Mesendoderm (in vitro differentiated cells): ENCODE measurements around the gene SIRPA.
A peak's percentile ranks its signal among the peaks of the same experiment; 100 is the strongest.

Experiments
- DNase-seq: peaks from one replicate; pipeline ENCODE4 v3.0.0; 2013
- H2AK5ac ChIP-seq: 2 replicates; pipeline ENCODE4 v1.6.1; 2013; ENCODE audit warnings: low read length, inconsistent platforms
- H2BK120ac ChIP-seq: 2 replicates; pipeline ENCODE4 v1.6.1; 2013; ENCODE audit warnings: low read depth, mild to moderate bottlenecking, low read length, moderate library complexity, mixed read lengths
- H2BK15ac ChIP-seq: replicated peaks from 2 replicates; pipeline ENCODE4 v1.6.1; 2013; ENCODE audit warnings: low read depth, mild to moderate bottlenecking, moderate library complexity
- H2BK5ac ChIP-seq: 2 replicates; pipeline ENCODE4 v1.6.1; 2013; ENCODE audit warnings: low read length, inconsistent platforms
- H3K18ac ChIP-seq: 2 replicates; pipeline ENCODE4 v1.6.1; 2013; ENCODE audit warnings: mild to moderate bottlenecking, low read length, mixed read lengths
- H3K23ac ChIP-seq: one replicate; pipeline ENCODE4 v1.6.1; 2013; ENCODE audit warnings: low read length
- H3K27ac ChIP-seq: 2 replicates; pipeline ENCODE4 v1.5.1; 2013; ENCODE audit warnings: low read depth, mild to moderate bottlenecking, inconsistent platforms, low read length, moderate library complexity
- H3K27me3 ChIP-seq: 2 replicates; pipeline ENCODE4 v1.6.1; 2013; ENCODE audit warnings: low read length, control low read depth, mild to moderate bottlenecking, inconsistent platforms; ENCODE audit not compliant: insufficient read depth, poor library complexity
- H3K36me3 ChIP-seq: 2 replicates; pipeline ENCODE4 v1.6.1; 2013; ENCODE audit warnings: low read length, inconsistent platforms; ENCODE audit not compliant: control insufficient read depth, insufficient read depth
- H3K4ac ChIP-seq: one replicate; pipeline ENCODE4 v1.6.1; 2013; ENCODE audit warnings: low read depth, mild to moderate bottlenecking, low read length, moderate library complexity
- H3K4me1 ChIP-seq: 2 replicates; pipeline ENCODE4 v1.6.1; 2013; ENCODE audit warnings: low read depth, low read length, inconsistent platforms; ENCODE audit not compliant: control insufficient read depth
- H3K4me2 ChIP-seq: 2 replicates; pipeline ENCODE4 v1.6.1; 2013; ENCODE audit warnings: low read length
- H3K4me3 ChIP-seq: 2 replicates; pipeline ENCODE4 v1.5.1; 2013; ENCODE audit warnings: mild to moderate bottlenecking, low read length
- H3K56ac ChIP-seq: one replicate; pipeline ENCODE4 v1.6.1; 2013; ENCODE audit warnings: low read length
- H3K79me1 ChIP-seq: 2 replicates; pipeline ENCODE4 v1.6.1; 2013; ENCODE audit warnings: low read length, inconsistent platforms
- H3K79me2 ChIP-seq: 2 replicates; pipeline ENCODE4 v1.6.1; 2013; ENCODE audit warnings: mild to moderate bottlenecking, low read length; ENCODE audit not compliant: control insufficient read depth, insufficient read depth
- H3K9ac ChIP-seq: 2 replicates; pipeline ENCODE4 v1.6.1; 2013; ENCODE audit warnings: low read length, inconsistent platforms
- H4K5ac ChIP-seq: one replicate; pipeline ENCODE4 v1.6.1; 2013; ENCODE audit warnings: low read length
- H4K8ac ChIP-seq: one replicate; pipeline ENCODE4 v1.6.1; 2013; ENCODE audit warnings: low read depth, mild to moderate bottlenecking, control low read depth, low read length, moderate library complexity
- WGBS: extraction: QIAGEN DNeasy Blood & Tissue Kit; methylation state at CpG from one replicate; pipeline ENCODE4 v1.1.7; 2013; ENCODE audit warnings: low lambda C conversion rate, missing lambda C conversion rate; ENCODE audit not compliant: insufficient coverage; ENCODE audit errors: extremely low coverage; 5-methylcytosine and 5-hydroxymethylcytosine counted together

SIRPA gene

DNA sequence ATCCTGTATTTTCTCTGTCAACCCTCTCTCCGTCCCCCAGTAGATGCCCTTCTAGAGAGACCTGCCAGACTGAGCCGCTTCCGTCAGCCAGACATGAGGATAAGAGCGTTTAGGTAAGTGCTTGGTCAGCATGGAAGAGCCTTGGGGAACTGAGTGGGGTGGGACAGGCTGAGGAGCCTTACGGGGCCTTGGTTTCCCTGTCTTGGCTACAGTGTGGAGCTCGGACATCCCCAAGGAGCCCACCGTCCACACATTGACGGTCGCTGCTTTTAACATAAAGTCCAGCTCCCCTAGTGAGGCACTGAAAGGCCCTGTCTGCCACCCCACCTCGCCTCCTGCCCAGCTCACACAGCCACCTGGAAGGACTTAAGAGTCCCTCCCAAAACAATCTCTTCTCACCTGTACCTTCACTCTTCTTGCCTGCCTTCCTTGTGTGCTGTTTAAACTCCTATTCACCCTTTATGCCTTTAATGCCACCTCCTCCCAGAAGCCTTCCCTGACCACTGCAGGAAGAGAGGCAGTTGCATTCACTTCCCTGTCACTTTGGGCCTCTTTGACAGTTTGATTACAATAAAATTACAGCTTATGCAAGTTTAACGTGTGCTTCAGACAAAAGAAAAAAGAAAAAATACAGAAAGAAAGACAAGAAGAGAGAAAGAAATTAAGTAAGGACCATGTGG is 56.4 kb downstream of the SIRPA start:
- no CpG with 5 or more reads among the region's 11 CpGs for WGBS

DNA sequence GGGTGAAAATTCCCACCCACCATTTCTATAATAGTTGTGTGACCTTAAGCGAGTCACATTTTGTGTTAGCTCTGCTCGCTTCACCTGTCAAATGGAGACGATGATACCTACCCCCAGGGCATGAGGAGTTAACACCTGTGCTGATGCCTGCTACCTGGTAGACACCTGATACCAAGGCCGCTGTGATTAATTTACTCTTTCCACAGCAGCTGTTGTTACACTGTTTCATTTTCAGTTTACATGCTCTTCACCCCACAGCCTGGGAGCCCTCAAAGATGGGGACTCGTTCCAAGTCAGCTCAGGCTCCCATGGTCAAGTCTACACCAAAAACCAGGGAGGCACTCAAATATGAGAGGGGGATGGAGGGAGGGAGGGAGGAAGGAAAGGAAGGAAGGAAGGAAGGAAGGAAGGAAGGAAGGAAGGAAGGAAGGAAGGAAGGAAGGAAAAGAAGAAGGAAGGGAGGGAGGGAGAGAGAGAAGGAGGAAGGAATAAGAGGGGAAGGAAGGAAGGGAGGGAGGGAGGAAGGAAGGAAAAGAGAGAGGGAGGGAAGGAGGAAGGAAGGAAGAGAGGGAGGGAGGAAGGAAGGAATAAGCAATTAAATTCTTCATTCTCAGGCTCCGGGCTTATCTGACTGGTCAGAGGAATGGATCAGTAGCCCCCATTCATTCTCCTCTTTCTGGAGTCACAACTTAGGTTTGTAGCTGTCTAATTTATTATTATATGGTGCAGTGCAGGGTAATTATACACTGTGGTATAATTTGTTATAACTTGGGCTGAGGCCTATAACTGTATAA is 57.7 kb downstream of the SIRPA start:
- H3K27me3 ChIP-seq, result no peaks in the 10 kb centered on the region
- no peaks in the 10 kb centered on the region for H3K4me1 ChIP-seq
- no peak overlapping the region for H3K56ac ChIP-seq
- H4K5ac ChIP-seq, result no peak overlapping the region
- whole genome bisulfite sequencing, result no CpG with 5 or more reads among the region's 6 CpGs
- H3K23ac ChIP-seq, result no peak overlapping the region
- no peak overlapping the region for H3K4me3 ChIP-seq
- H2BK15ac ChIP-seq, result no peak overlapping the region
- no peak for DNase-seq
- H3K79me1 ChIP-seq, result no peaks in the 10 kb centered on the region
- no peak overlapping the region for H3K9ac ChIP-seq
- no peak overlapping the region for H4K8ac ChIP-seq
- no peak overlapping the region for H2BK120ac ChIP-seq
- H3K18ac ChIP-seq, result no peak overlapping the region
- H3K36me3 ChIP-seq, result no peaks in the 10 kb centered on the region
- no peaks in the 10 kb centered on the region for H3K79me2 ChIP-seq
- H3K27ac ChIP-seq, result no peak overlapping the region
- no peak overlapping the region for H2AK5ac ChIP-seq
- H3K4ac ChIP-seq, result no peak overlapping the region
- H2BK5ac ChIP-seq, result no peak overlapping the region
- no peak overlapping the region for H3K4me2 ChIP-seq

More for the DNA sequence above, 56.4 kb downstream of the SIRPA start:
- H4K8ac ChIP-seq, result no peak overlapping the region
- no peak overlapping the region for H3K56ac ChIP-seq
- H3K4me3 ChIP-seq, result no peak overlapping the region
- H3K9ac ChIP-seq, result no peak overlapping the region
- H3K4me1 ChIP-seq, result peaks cover 3% of the 10 kb centered on the region
- no peak overlapping the region for H2AK5ac ChIP-seq
- H4K5ac ChIP-seq, result no peak overlapping the region
- H2BK15ac ChIP-seq, result no peak overlapping the region
- no peak overlapping the region for H3K4ac ChIP-seq
- no peaks in the 10 kb centered on the region for H3K79me1 ChIP-seq
- H3K27ac ChIP-seq, result no peak overlapping the region
- no peaks in the 10 kb centered on the region for H3K36me3 ChIP-seq
- no peak overlapping the region for H3K18ac ChIP-seq
- no peak for DNase-seq
- no peak overlapping the region for H2BK120ac ChIP-seq
- no peak overlapping the region for H2BK5ac ChIP-seq
- H3K79me2 ChIP-seq, result no peaks in the 10 kb centered on the region
- no peak overlapping the region for H3K4me2 ChIP-seq
- H3K23ac ChIP-seq, result no peak overlapping the region
- peaks cover 2% of the 10 kb centered on the region for H3K27me3 ChIP-seq

DNA sequence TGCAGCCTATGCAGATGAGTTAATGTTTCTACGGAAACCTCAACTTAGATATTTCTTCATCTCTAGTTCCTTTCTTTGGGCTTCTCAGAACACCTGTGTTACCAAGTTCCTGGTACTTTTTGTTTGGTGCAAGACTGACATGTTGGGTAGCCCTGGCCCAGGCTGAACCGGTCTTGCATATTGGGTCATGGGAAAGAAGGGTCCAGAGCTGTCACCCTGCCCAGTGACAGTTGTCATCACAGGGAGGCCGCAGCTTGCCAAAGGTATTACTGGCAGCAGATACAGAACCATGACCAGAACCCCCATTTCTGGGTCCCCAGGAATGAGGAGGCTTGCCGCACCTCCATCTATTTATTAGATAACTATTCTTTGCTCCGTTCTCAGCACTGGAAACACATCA is 58.4 kb downstream of the SIRPA start:
- DNase-seq, result no peak
- no peak overlapping the region for H3K9ac ChIP-seq
- no peak overlapping the region for H3K18ac ChIP-seq
- no peak overlapping the region for H3K27ac ChIP-seq
- WGBS, result no CpG with 5 or more reads among the region's 5 CpGs
- H3K36me3 ChIP-seq, result no peaks in the 10 kb centered on the region
- no peak overlapping the region for H2AK5ac ChIP-seq
- H3K27me3 ChIP-seq, result no peaks in the 10 kb centered on the region
- no peak overlapping the region for H3K56ac ChIP-seq
- no peaks in the 10 kb centered on the region for H3K4me1 ChIP-seq
- no peak overlapping the region for H2BK15ac ChIP-seq
- no peak overlapping the region for H3K4ac ChIP-seq
- H3K4me3 ChIP-seq, result no peak overlapping the region
- no peaks in the 10 kb centered on the region for H3K79me2 ChIP-seq
- H3K4me2 ChIP-seq, result no peak overlapping the region
- no peaks in the 10 kb centered on the region for H3K79me1 ChIP-seq
- H4K5ac ChIP-seq, result no peak overlapping the region
- no peak overlapping the region for H2BK120ac ChIP-seq
- no peak overlapping the region for H4K8ac ChIP-seq
- no peak overlapping the region for H2BK5ac ChIP-seq
- no peak overlapping the region for H3K23ac ChIP-seq

DNA sequence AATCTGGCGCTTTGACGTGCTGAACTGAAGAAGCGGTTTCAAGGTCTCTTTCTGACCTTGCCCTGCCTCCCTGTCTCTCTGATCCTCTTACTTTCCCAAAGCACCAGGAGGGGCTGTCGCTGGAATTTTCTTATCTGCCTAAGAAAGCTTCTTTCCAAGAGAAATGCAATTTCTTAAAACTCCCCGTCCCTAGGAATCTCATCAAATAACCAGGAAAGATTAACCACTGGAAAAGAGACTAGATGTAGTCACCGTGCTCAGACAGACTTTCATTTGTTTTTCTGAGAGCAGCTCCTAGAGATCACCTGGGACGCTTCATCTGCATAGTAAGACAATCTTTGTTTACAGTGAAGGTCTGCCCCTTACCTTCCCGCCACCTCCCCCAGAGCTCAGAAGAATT is 60.0 kb downstream of the SIRPA start:
- no peak overlapping the region for H4K8ac ChIP-seq
- H4K5ac ChIP-seq, result no peak overlapping the region
- no peak overlapping the region for H3K18ac ChIP-seq
- WGBS, result no CpG with 5 or more reads among the region's 8 CpGs
- H2BK15ac ChIP-seq, result no peak overlapping the region
- H3K23ac ChIP-seq, result no peak overlapping the region
- H3K9ac ChIP-seq, result no peak overlapping the region
- no peaks in the 10 kb centered on the region for H3K79me1 ChIP-seq
- no peaks in the 10 kb centered on the region for H3K4me1 ChIP-seq
- H3K4me3 ChIP-seq, result no peak overlapping the region
- H2BK5ac ChIP-seq, result no peak overlapping the region
- no peaks in the 10 kb centered on the region for H3K79me2 ChIP-seq
- H3K27me3 ChIP-seq, result no peaks in the 10 kb centered on the region
- DNase-seq, result peak; percentile 63
- no peak overlapping the region for H3K4ac ChIP-seq
- H3K27ac ChIP-seq, result no peak overlapping the region
- H3K4me2 ChIP-seq, result no peak overlapping the region
- no peak overlapping the region for H3K56ac ChIP-seq
- no peak overlapping the region for H2AK5ac ChIP-seq
- no peaks in the 10 kb centered on the region for H3K36me3 ChIP-seq
- no peak overlapping the region for H2BK120ac ChIP-seq

DNA sequence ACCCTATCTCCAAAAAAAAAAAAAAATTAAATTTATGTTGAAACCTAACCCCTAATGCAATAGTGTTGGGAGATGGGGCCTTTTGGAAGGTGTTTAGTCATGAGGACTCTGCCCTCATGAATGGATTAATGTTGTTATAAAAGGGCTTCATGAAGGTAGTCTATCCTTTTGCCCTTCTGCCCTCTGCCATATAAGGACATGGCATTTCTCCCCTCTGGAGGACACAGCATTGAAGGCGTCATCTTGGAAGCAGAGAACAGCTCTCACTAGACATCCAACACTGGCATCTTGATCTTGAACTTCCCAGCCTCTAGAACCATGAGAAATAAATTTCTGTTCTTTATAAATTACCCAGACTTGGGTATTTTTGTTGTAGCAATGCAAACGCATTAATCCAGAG is 63.2 kb downstream of the SIRPA start:
- DNase-seq, result no peak
- H2BK120ac ChIP-seq, result no peak overlapping the region
- H3K23ac ChIP-seq, result no peak overlapping the region
- no peak overlapping the region for H3K9ac ChIP-seq
- H3K4ac ChIP-seq, result no peak overlapping the region
- no peak overlapping the region for H2AK5ac ChIP-seq
- H3K4me1 ChIP-seq, result no peaks in the 10 kb centered on the region
- H3K27me3 ChIP-seq, result no peaks in the 10 kb centered on the region
- WGBS, result no CpG with 5 or more reads among the region's 2 CpGs
- H4K5ac ChIP-seq, result no peak overlapping the region
- no peaks in the 10 kb centered on the region for H3K79me2 ChIP-seq
- H3K79me1 ChIP-seq, result no peaks in the 10 kb centered on the region
- no peak overlapping the region for H3K56ac ChIP-seq
- no peak overlapping the region for H3K4me2 ChIP-seq
- no peak overlapping the region for H2BK15ac ChIP-seq
- H3K36me3 ChIP-seq, result no peaks in the 10 kb centered on the region
- no peak overlapping the region for H2BK5ac ChIP-seq
- H3K4me3 ChIP-seq, result no peak overlapping the region
- no peak overlapping the region for H3K18ac ChIP-seq
- H4K8ac ChIP-seq, result no peak overlapping the region
- H3K27ac ChIP-seq, result no peak overlapping the region
